ENCODE measurements around the gene GPR12. TPM values are rescaled to one million over a fixed set of nuclear protein-coding genes. Genes with fewer than 3 reads are reported as not detected.

The GPR12 gene
- total and polyA plus RNA-seq, 7 donors: 0.01 to 0.17 (median 0.08) TPM; not detected in 2

DNA sequence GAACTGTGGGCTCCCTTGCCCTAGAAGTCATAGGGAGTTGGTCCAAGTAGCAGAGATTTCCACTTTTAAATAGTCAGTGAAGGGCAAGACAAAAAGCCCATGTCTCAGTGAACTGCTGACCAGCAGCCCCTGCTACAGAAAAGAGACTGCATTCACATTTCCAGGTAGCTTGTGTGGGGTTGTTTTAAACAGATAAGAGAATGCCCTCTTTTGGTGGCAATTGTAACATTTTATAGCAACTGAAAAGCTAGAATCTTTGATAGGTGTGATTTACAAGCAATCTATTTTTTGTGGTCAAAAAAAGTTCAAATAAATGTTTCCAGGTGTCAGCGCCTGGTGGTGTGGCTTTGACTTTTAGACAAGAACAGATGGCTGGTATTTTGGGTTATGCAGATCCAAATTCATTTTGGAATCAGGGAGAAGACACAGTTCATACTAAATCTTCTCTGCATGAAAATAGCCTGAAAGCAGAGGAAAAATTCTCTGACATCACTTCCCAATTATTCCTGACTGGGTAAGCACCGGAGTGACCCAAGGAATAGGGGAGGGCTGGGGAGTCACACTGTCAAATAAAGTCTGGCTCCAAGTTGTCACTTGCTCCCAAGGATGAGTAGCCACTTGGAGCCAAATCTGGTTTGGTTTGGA is 26.2 kb upstream of the GPR12 start:
- Histone ChIP-seq H3K27ac (no peak overlapping the region), H3K27me3 (ENCODE audit: insufficient read depth in 3 of 3, low read length in 2 of 3) (peaks cover 0 to 9% (median 0%) of the 10 kb centered on the region in 3 donors)
- ATAC-seq: no peak

DNA sequence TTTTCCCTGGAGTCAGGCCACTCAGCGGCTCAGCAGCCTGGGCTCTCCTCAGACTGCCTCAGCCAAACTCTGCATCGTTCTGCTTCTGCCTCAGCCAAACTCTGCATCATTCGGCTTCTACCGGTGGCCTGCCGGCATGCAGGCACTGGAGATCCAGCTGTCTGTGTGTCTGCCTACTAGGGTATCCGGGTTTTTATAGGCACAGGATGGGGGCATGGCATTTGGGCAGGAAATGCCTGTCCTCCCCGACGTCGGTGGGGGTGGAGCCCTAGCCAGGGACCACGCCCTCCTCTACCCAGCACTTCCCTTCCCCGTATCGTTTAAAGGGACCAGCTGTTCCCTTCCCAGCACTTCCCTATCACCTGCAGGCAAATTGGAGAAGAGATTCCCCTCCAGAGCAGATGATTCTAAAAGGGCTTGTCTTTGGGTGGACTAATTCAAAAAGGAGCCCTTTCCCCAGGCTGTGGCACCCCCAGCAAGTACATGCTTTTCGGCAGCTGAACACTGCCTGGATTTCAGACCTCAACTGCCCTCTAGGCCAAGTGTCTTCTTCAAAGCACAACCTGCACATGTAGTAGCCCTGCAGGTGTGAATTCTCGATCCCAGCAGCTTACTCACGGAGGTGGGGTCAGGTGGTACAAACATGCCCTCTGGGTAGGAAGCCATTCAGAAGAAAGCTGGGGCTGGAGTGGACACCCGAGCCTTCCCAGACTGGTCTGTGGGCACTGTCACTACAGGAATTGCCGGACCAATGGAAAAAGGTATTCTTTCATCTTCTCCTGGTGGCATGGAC is 25.4 kb upstream of the GPR12 start:
- H3K36me3 ChIP-seq (ENCODE audit: insufficient read depth in 1 of 2, low read depth in 1 of 2): no peaks in the 10 kb centered on the region
- H3K9me3 ChIP-seq: no peaks in the 10 kb centered on the region
- TF ChIP-seq, protein P1, sequence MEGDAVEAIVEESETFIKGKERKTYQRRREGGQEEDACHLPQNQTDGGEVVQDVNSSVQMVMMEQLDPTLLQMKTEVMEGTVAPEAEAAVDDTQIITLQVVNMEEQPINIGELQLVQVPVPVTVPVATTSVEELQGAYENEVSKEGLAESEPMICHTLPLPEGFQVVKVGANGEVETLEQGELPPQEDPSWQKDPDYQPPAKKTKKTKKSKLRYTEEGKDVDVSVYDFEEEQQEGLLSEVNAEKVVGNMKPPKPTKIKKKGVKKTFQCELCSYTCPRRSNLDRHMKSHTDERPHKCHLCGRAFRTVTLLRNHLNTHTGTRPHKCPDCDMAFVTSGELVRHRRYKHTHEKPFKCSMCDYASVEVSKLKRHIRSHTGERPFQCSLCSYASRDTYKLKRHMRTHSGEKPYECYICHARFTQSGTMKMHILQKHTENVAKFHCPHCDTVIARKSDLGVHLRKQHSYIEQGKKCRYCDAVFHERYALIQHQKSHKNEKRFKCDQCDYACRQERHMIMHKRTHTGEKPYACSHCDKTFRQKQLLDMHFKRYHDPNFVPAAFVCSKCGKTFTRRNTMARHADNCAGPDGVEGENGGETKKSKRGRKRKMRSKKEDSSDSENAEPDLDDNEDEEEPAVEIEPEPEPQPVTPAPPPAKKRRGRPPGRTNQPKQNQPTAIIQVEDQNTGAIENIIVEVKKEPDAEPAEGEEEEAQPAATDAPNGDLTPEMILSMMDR (IDR thresholded peaks at IDR 0.05): no peak
- no peak overlapping the region for H3K27ac ChIP-seq
- intact Hi-C loops (cut with DNase I): no loop called here
- ATAC-seq: no peak
- WGBS, 3 donors: 24 to 28% (median 28%) methylated on average over 17 of the region's 17 CpGs
- peak; percentile 44 to 65 for DNase-seq
- H3K4me1 ChIP-seq: no peaks in the 10 kb centered on the region
- H3K4me3 ChIP-seq: no peak overlapping the region
- H3K27me3 ChIP-seq (ENCODE audit: insufficient read depth in 3 of 3, low read length in 2 of 3): peaks cover 0 to 9% (median 3%) of the 10 kb centered on the region in 3 donors

More for the DNA sequence above, 26.2 kb upstream of the GPR12 start:
- DNase-seq: no peak
- Histone ChIP-seq H3K36me3 (ENCODE audit: insufficient read depth in 1 of 2, low read depth in 1 of 2) (no peaks in the 10 kb centered on the region), H3K9me3 (no peaks in the 10 kb centered on the region), H3K4me3 (no peak overlapping the region), H3K4me1 (no peaks in the 10 kb centered on the region)
- intact Hi-C loops (cut with DNase I): no loop called here
- TF ChIP-seq, protein P1 (IDR thresholded peaks at IDR 0.05): no peak
- 37 to 58% (median 38%) methylated on average over 2 of the region's 2 CpGs for WGBS, 3 donors

DNA sequence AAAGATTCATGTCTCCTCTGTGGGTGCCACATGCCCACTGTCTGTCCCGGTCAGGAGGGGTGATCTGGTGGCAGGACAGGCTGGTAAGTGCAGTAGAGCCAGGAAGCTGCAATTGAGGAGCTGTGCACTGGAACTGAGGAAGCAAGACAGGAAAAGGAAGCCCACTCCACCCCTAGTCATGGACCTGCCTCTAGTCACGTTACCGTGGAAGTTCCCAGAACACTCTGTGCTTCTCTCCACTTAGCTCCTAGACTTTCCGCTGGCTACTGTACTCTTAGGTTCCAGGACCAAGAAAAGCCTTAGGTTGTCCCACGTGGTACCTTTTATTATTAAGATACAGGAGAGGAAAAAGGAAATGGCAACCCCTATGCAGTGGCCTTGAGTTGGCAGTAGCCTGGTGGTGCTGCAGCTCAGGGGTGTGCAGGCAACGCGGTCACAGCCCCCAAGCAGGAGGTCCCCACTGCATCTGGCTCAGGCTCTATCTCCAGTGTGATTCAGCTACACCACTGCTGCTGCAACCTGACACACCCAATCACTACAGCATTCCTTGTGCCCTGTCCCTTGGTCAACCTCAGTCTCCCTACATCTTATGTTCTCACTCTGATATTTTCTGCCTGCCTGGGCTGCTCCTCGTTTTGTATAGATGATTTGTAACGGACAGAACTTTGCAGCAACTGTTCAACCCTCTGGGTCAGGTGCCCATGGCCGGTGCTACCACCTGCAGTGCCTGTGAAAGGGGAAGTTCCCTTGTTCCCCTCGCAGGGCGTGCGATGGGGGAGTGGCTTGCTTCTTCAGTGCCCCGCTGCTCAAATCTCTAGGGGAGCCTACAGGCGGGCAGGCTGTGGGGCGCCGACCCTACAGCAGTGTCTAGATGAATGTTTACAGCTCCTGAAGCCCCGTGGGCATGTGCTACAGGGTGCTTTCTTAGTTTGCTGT is 24.4 kb upstream of the GPR12 start:
- intact Hi-C loops (cut with DNase I): no loop called here
- no peaks in the 10 kb centered on the region for H3K36me3 ChIP-seq (ENCODE audit: insufficient read depth in 1 of 2, low read depth in 1 of 2)
- no peak for DNase-seq
- no peak overlapping the region for H3K4me3 ChIP-seq
- no peaks in the 10 kb centered on the region for H3K9me3 ChIP-seq
- no peaks in the 10 kb centered on the region for H3K4me1 ChIP-seq
- peak in 2 of 4 donors; percentile 28 to 33 for ATAC-seq
- TF ChIP-seq, protein P1 (IDR thresholded peaks at IDR 0.05): no peak
- peaks cover 0 to 9% (median 3%) of the 10 kb centered on the region in 3 donors for H3K27me3 ChIP-seq (ENCODE audit: insufficient read depth in 3 of 3, low read length in 2 of 3)
- H3K27ac ChIP-seq: no peak overlapping the region
- 36 to 46% (median 36%) methylated on average over 18 of the region's 18 CpGs for WGBS, 3 donors

DNA sequence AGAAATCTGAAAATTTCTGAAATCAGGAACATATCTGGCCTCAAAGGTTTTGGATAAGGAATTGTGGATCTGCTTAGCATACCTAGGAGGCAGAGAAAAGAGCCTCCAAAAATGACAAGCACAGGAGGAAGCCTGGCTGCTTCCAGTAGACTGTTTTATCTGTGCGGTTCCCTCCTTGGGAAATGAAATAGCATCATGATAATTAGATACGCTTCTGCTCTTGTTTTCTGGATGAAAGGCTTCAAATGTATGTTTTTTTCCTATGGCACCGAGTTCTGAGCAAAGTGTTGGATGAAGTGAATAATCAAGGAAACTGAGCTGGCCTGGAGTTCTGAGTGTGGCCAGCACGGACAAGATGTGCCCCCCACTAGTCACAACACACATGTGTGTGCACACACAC is 19.8 kb upstream of the GPR12 start:
- TF ChIP-seq, protein P1 (IDR thresholded peaks at IDR 0.05): no peak
- Histone ChIP-seq H3K4me1 (no peaks in the 10 kb centered on the region), H3K36me3 (ENCODE audit: insufficient read depth in 1 of 2, low read depth in 1 of 2) (no peaks in the 10 kb centered on the region), H3K27ac (no peak overlapping the region), H3K4me3 (no peak overlapping the region), H3K9me3 (no peaks in the 10 kb centered on the region), H3K27me3 (ENCODE audit: insufficient read depth in 3 of 3, low read length in 2 of 3) (peaks cover 0 to 3% (median 0%) of the 10 kb centered on the region in 3 donors)
- intact Hi-C loops (cut with DNase I): no loop called here
- ATAC-seq: no peak
- no peak for DNase-seq
- WGBS, 3 donors: 63 to 67% (median 65%) methylated on average over 4 of the region's 4 CpGs

Measured in psoas muscle (tissue), 8 donors.